Measurements from ENCODE around the gene ZNF407. TPM values are rescaled to one million over a fixed set of nuclear protein-coding genes. Genes with fewer than 3 reads are reported as not detected.

Gene ZNF407
- total RNA-seq, 1 experiment from 2014 or later = 5.3 TPM

- DNase-seq (ENCODE audit: low read depth) = no peak
These were observed 8.6 kb upstream of the ZNF407 start for GRCh38 chr18:74589021-74589420.

GRCh38 chr18:74589811-74590210 is 7.9 kb upstream of the ZNF407 start:
- DNase-seq (ENCODE audit: low read depth) = no peak

- DNase-seq (ENCODE audit: low read depth) = no peak
These were observed 7.0 kb upstream of the ZNF407 start for GRCh38 chr18:74590671-74591070.

GRCh38 chr18:74595431-74595830 is 2.2 kb upstream of the ZNF407 start:
- no peak for DNase-seq (ENCODE audit: low read depth)

GRCh38 chr18:74597034-74597661 is 522 bp upstream of the ZNF407 start:
- DNase-seq (ENCODE audit: low read depth) = peak; percentile 68

GRCh38 chr18:74598350-74599001 is 806 bp downstream of the ZNF407 start:
- peak; percentile 50 for DNase-seq (ENCODE audit: low read depth)

GRCh38 chr18:74604361-74604760 is 6.7 kb downstream of the ZNF407 start:
- DNase-seq (ENCODE audit: low read depth) = no peak

GRCh38 chr18:74604774-74605173 is 7.1 kb downstream of the ZNF407 start:
- no peak for DNase-seq (ENCODE audit: low read depth)

- DNase-seq (ENCODE audit: low read depth) = no peak
These were observed 11.0 kb downstream of the ZNF407 start for GRCh38 chr18:74608681-74609080.

GRCh38 chr18:74609535-74609934 is 11.9 kb downstream of the ZNF407 start:
- DNase-seq (ENCODE audit: low read depth) = peak; percentile 9

- no peak for DNase-seq (ENCODE audit: low read depth)
These were observed 12.5 kb downstream of the ZNF407 start for GRCh38 chr18:74610051-74610615.

GRCh38 chr18:74610860-74611259 is 13.2 kb downstream of the ZNF407 start:
- no peak for DNase-seq (ENCODE audit: low read depth)

GRCh38 chr18:74611765-74612164 is 14.1 kb downstream of the ZNF407 start:
- peak; percentile 16 for DNase-seq (ENCODE audit: low read depth)

GRCh38 chr18:74613381-74613780 is 15.7 kb downstream of the ZNF407 start:
- no peak for DNase-seq (ENCODE audit: low read depth)

- no peak for DNase-seq (ENCODE audit: low read depth)
These were observed 18.8 kb downstream of the ZNF407 start for GRCh38 chr18:74616494-74616893.

- DNase-seq (ENCODE audit: low read depth) = no peak
These were observed 19.8 kb downstream of the ZNF407 start for GRCh38 chr18:74617486-74617885.

GRCh38 chr18:74622072-74622471 is 24.4 kb downstream of the ZNF407 start:
- no peak for DNase-seq (ENCODE audit: low read depth)

- DNase-seq (ENCODE audit: low read depth) = no peak
These were observed 25.6 kb downstream of the ZNF407 start for GRCh38 chr18:74623047-74623816.

GRCh38 chr18:74624466-74624865 is 26.8 kb downstream of the ZNF407 start:
- no peak for DNase-seq (ENCODE audit: low read depth)

- DNase-seq (ENCODE audit: low read depth) = no peak
These were observed 27.5 kb downstream of the ZNF407 start for GRCh38 chr18:74625157-74625556.

- DNase-seq (ENCODE audit: low read depth) = no peak
These were observed 28.6 kb downstream of the ZNF407 start for GRCh38 chr18:74626049-74626874.

- no peak for DNase-seq (ENCODE audit: low read depth)
These were observed 33.1 kb downstream of the ZNF407 start for GRCh38 chr18:74630804-74631203.
